ENCODE measurements around the gene MALSU1.

Gene MALSU1

DNA sequence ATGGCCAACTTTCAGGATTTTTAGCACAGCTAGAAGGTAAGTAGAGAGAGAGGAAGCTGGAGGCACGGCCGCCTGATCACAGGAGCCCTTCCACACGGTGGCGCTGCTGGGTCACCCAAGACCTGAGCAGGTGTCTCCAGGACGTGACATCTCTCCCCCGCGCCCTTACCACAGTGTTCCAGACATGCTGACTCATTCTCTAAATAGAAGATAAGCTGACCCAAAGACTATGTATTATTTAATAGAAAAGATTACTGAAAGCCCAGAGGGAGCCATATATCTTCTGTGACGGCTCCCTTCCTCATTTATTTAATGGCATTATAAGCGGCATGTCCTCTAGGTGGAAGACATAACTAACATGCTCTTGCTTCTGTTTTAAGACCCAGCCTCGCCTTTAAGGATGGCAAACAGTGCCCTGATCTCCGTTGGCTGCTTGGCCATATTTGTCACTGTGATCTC, 26.0 kb upstream of the MALSU1 start:
- peak; percentile 77 for DNase-seq (ENCODE audit: low spot score)
- in situ Hi-C loops (cut with MboI; ENCODE audit: low pct_unique_long_range_greater_than_20kb, low sequenced_read_pairs, unreplicated experiment): loop anchor here (25.0 kb wide), 1 partner anchor 439 kb away; the partner anchor contains the start of gene STK31
- TF ChIP-seq, protein P1, sequence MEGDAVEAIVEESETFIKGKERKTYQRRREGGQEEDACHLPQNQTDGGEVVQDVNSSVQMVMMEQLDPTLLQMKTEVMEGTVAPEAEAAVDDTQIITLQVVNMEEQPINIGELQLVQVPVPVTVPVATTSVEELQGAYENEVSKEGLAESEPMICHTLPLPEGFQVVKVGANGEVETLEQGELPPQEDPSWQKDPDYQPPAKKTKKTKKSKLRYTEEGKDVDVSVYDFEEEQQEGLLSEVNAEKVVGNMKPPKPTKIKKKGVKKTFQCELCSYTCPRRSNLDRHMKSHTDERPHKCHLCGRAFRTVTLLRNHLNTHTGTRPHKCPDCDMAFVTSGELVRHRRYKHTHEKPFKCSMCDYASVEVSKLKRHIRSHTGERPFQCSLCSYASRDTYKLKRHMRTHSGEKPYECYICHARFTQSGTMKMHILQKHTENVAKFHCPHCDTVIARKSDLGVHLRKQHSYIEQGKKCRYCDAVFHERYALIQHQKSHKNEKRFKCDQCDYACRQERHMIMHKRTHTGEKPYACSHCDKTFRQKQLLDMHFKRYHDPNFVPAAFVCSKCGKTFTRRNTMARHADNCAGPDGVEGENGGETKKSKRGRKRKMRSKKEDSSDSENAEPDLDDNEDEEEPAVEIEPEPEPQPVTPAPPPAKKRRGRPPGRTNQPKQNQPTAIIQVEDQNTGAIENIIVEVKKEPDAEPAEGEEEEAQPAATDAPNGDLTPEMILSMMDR (IDR thresholded peaks at IDR 0.05; ENCODE audit: extremely low read depth, insufficient read depth, missing control alignments): peak; percentile 94

DNA sequence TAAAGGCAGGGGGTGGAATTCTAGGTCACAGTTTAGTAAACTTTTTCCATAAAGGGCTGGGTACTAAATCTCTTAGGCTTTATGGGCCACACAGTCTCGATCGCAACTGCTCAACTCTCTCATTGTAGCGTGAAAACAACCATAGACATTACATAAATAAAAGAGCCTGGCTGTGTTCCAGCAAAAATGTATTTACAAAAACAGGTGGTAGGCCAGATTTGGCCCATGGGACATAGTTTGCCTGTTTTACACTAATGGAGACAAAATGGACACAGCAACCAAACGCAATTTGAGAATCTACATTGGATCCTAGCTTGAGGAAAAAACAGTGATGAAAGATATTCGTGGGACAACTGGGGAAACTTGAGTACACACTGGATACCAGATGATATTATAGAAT, 23.2 kb upstream of the MALSU1 start:
- TF ChIP-seq, protein P1 (IDR thresholded peaks at IDR 0.05; ENCODE audit: extremely low read depth, insufficient read depth, missing control alignments): no peak
- in situ Hi-C loops (cut with MboI; ENCODE audit: low pct_unique_long_range_greater_than_20kb, low sequenced_read_pairs, unreplicated experiment): no loop called here
- no peak for DNase-seq (ENCODE audit: low spot score)

DNA sequence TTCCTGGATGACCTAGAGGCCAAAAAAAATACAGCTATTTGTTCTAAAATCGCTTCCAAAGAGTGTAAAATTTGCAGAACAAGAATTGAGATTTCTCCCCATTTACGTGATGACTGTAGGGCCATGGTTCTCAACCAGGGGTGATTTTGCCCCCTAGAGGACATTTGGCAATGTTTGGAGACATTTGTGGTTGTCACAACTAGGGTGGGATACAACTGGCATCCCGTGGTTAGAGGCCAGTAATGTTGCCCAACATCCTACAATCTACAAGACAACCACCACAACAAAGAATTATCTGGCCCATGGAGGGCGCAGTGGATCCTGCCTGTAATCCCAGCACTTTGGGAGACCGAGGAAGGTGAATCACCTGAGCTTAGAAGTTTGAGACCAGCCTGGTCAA, 22.8 kb upstream of the MALSU1 start:
- TF ChIP-seq, protein P1 (IDR thresholded peaks at IDR 0.05; ENCODE audit: extremely low read depth, insufficient read depth, missing control alignments): no peak
- in situ Hi-C loops (cut with MboI; ENCODE audit: low pct_unique_long_range_greater_than_20kb, low sequenced_read_pairs, unreplicated experiment): no loop called here
- DNase-seq (ENCODE audit: low spot score): no peak

DNA sequence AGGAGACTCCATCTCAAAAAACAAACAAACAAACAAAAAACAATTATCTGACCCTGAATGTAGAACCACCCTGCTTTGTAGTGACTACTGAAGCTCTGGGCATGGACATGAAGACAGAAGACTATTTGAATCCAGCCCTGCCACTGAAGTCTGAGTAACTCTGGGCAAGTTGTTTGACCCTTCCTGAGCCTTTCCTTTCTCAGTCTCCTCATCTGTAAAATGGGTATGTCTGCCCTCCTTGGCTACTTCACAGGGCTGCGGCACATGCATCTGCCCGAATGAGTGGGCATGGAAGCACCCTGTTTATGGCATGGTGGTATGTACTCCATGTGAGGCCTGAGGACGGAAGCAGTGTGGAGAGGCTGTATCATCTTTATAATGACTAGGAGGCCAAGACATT, 22.2 kb upstream of the MALSU1 start:
- no peak for DNase-seq (ENCODE audit: low spot score)
- TF ChIP-seq, protein P1 (IDR thresholded peaks at IDR 0.05; ENCODE audit: extremely low read depth, insufficient read depth, missing control alignments): no peak
- in situ Hi-C loops (cut with MboI; ENCODE audit: low pct_unique_long_range_greater_than_20kb, low sequenced_read_pairs, unreplicated experiment): no loop called here

DNA sequence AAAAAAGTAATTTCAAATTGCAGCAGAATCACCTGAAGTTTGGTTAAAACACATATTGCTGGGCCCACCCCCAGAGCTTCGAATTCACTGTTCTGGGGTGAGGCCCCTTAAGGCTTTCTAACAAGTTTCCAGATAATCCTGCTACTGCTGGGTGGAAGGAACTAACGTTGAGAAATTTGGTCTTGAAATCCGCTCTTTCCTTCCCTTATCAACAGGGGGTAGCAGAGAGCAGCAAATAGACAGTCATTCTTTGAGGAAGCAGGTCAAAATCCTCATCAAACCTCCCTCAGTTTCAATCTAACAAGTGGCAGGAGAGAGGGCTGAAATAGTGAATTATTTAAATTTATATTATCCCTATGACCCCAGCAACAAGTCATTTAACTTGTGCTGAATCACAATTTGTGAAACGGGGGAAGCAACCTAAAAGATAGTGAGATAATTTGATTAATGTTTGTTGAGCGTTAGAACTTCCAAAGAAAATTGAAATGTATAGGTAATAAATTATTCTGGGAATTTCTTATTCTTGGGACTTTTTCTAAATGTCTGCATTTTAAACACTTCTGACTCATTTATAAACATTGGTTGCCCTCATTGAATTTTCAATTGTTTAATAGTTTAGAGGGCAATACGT, 21.7 kb upstream of the MALSU1 start:
- in situ Hi-C loops (cut with MboI; ENCODE audit: low pct_unique_long_range_greater_than_20kb, low sequenced_read_pairs, unreplicated experiment): no loop called here
- DNase-seq (ENCODE audit: low spot score): peak; percentile 67
- TF ChIP-seq, protein P1 (IDR thresholded peaks at IDR 0.05; ENCODE audit: extremely low read depth, insufficient read depth, missing control alignments): peak; percentile 84

DNA sequence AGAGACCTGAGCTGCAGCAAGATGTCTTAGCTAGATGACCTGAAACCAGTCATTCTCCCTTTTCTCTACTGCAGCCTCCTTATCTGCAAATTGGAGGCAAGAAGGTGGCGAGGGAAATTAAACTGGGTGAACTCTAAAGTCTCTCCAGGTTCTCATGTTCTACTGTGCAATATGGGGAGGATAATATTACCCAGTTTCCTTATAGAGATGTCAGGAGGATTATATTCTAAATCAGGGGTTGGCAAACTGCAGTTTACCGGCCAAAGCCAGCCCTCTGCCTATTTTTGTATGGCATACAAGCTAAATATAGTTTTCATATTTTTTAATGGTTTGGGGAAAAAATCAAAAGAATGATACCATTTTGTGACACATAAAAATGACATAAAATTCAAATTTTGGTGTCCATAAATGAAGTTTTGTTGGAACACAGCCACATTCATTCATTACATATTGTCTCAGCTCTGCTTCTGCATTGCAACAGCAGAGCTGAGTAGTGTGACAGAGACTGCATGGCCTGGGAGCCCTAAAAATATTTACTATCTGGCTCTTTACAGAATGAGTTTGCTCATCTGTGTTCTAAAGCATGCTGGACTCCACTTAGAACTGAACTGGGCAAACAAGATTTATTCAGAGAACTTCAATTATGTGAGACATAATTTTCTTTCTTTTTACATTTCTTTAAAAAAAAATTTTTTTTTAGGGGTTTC, 19.2 kb upstream of the MALSU1 start:
- in situ Hi-C loops (cut with MboI; ENCODE audit: low pct_unique_long_range_greater_than_20kb, low sequenced_read_pairs, unreplicated experiment): no loop called here
- no peak for DNase-seq (ENCODE audit: low spot score)
- TF ChIP-seq, protein P1 (IDR thresholded peaks at IDR 0.05; ENCODE audit: extremely low read depth, insufficient read depth, missing control alignments): no peak

Data from GM13977 (cell line).